A549 (cell line): ENCODE measurements around the gene TUBGCP2. TPM values are rescaled to one million over a fixed set of nuclear protein-coding genes. Genes with fewer than 3 reads are reported as not detected.

Experiments
- ATAC-seq, 2 experiments: fragments of 200-7000 bp in 1 of 2; fragments of >200 bp in 1 of 2; cut with Nextera tagmentation in 1 of 2; cut with Tn5 transposase in 1 of 2; 3 replicates each; pipeline versions ENCODE4 v1.8.0 to v1.9.1; 2018 to 2020; ENCODE audit warnings: mild to moderate bottlenecking in 1 of 2, moderate library complexity in 1 of 2
- CTCF ChIA-PET: fragments of 300-600 bp; sonication (Branson Sonifier 250); formaldehyde crosslinking; extraction: SDS; loops from one replicate; lab custom pipeline; 2021; ENCODE audit warnings: antibody characterized with exemption, inconsistent platforms; lab: Yijun Ruan, JAX
- POLR2A ChIA-PET: fragments of 350-600 bp; formaldehyde crosslinking; extraction: SDS; loops from one replicate; lab custom pipeline; 2021; ENCODE audit warnings: antibody characterized with exemption, inconsistent platforms; lab: Yijun Ruan, JAX
- DNase-seq, 2 experiments: peaks; one replicate each; pipeline versions ENCODE4 v3.0.0 to v3.0.0-alpha.2; 2011 to 2016; ENCODE audit warnings: low read depth in 1 of 2, low spot score in 1 of 2
- FAIRE-seq: peaks from 2 replicates; lab custom pipeline; 2011; peaks lifted over from hg19 to GRCh38; lab: Jason Lieb, UNC
- H3K27ac ChIP-seq, 2 experiments: fragments of >200 bp; sonication (Bioruptor Twin); formaldehyde crosslinking; 3 replicates each; pipeline ENCODE4 v1.5.1; 2016 to 2017
- H3K4me1 ChIP-seq: fragments of >200 bp; sonication (Bioruptor Twin); formaldehyde crosslinking; 3 replicates; pipeline ENCODE4 v1.6.1; 2016
- H3K4me2 ChIP-seq: fragments of >200 bp; sonication (Bioruptor Twin); formaldehyde crosslinking; 3 replicates; pipeline ENCODE4 v1.6.1; 2016
- H3K4me3 ChIP-seq: fragments of >200 bp; sonication (Bioruptor Twin); formaldehyde crosslinking; 3 replicates; pipeline ENCODE4 v1.5.1; 2016
- H3K9me3 ChIP-seq: fragments of >200 bp; sonication (Bioruptor Twin); formaldehyde crosslinking; 3 replicates; pipeline ENCODE4 v1.6.1; 2016
- ATOH8 ChIP-seq: fragments of 250-450 bp; sonication (Bioruptor Pico); IDR thresholded peaks from 2 replicates; pipeline ENCODE4 v1.5.0; 2020; ENCODE audit warnings: low read depth, mild to moderate bottlenecking, moderate library complexity
- BCL3 ChIP-seq: fragments of >200 bp; sonication (Bioruptor Twin); formaldehyde crosslinking; IDR thresholded peaks from 3 replicates; pipeline ENCODE4 v1.6.1; 2016
- BHLHE40 ChIP-seq: IDR thresholded peaks from 2 replicates; pipeline ENCODE4 v1.6.1; 2012; ENCODE audit warnings: low read depth, low read length, inconsistent platforms
- CBX2 ChIP-seq: fragments of 200-600 bp; sonication (generic); IDR thresholded peaks from 2 replicates; pipeline ENCODE4 v1.6.1; 2016; ENCODE audit warnings: low read depth, mild to moderate bottlenecking, borderline replicate concordance
- CHD2 ChIP-seq: fragments of 150-350 bp; IDR thresholded peaks from 2 replicates; pipeline ENCODE4 v1.6.1; 2014; ENCODE audit warnings: low read length; ENCODE audit not compliant: partially characterized antibody
- CTCF ChIP-seq: fragments of >200 bp; sonication (Bioruptor Twin); formaldehyde crosslinking; IDR thresholded peaks from 3 replicates; pipeline ENCODE4 v1.5.1; 2016
- EHMT2 ChIP-seq: fragments of 200-600 bp; sonication (generic); IDR thresholded peaks from 2 replicates; pipeline ENCODE4 v1.6.1; 2016; ENCODE audit warnings: antibody characterized with exemption, low read depth, mild to moderate bottlenecking, moderate library complexity
- ELK1 ChIP-seq: fragments of 150-350 bp; IDR thresholded peaks from 2 replicates; pipeline ENCODE4 v1.6.1; 2014; ENCODE audit warnings: low read depth, mild to moderate bottlenecking, low read length
- EP300 ChIP-seq, 2 experiments: fragments of >200 bp; sonication (Bioruptor Twin); formaldehyde crosslinking; IDR thresholded peaks; 2 replicates in 1 of 2; 3 replicates in 1 of 2; pipeline ENCODE4 v1.6.1; 2016 to 2017
- ESRRA ChIP-seq: fragments of 150-350 bp; IDR thresholded peaks from 2 replicates; pipeline ENCODE4 v1.6.1; 2014; ENCODE audit warnings: mild to moderate bottlenecking, low read length, borderline replicate concordance
- FOSL2 ChIP-seq, 2 experiments: fragments of 450-650 bp in 1 of 2; fragments of >200 bp in 1 of 2; sonication (Bioruptor Twin) in 1 of 2; formaldehyde crosslinking; IDR thresholded peaks; 2 replicates each; pipeline versions ENCODE4 v1.5.0 to v1.6.1; 2016 to 2020; ENCODE audit warnings: mild to moderate bottlenecking in 1 of 2, moderate library complexity in 1 of 2
- HDAC2 ChIP-seq: fragments of 200-600 bp; sonication (generic); IDR thresholded peaks from 2 replicates; pipeline ENCODE4 v1.6.1; 2016
- HEYL ChIP-seq: fragments of 250-450 bp; sonication (Bioruptor Pico); IDR thresholded peaks from 2 replicates; pipeline ENCODE4 v1.8.0; 2021; ENCODE audit warnings: mild to moderate bottlenecking, moderate library complexity
- HOXB13 ChIP-seq: fragments of 250-450 bp; sonication (Bioruptor Pico); IDR thresholded peaks from 2 replicates; pipeline ENCODE4 v1.5.0; 2020; ENCODE audit warnings: low read depth, mild to moderate bottlenecking, moderate library complexity
- KDM5A ChIP-seq: fragments of 200-600 bp; sonication (generic); IDR thresholded peaks from 2 replicates; pipeline ENCODE4 v1.6.1; 2016; ENCODE audit warnings: antibody characterized with exemption, mild to moderate bottlenecking
- MAX ChIP-seq: IDR thresholded peaks from 2 replicates; pipeline ENCODE4 v1.6.1; 2012
- MAZ ChIP-seq: fragments of 150-350 bp; IDR thresholded peaks from 2 replicates; pipeline ENCODE4 v1.6.1; 2014; ENCODE audit warnings: antibody characterized with exemption, low read depth, low read length, borderline replicate concordance
- RCOR1 ChIP-seq: fragments of 150-350 bp; IDR thresholded peaks from 2 replicates; pipeline ENCODE4 v1.6.1; 2014; ENCODE audit warnings: antibody characterized with exemption, low read length, low read depth
- SMC3 ChIP-seq: fragments of >200 bp; sonication (Bioruptor Twin); formaldehyde crosslinking; IDR thresholded peaks from 3 replicates; pipeline ENCODE4 v1.6.1; 2018; ENCODE audit warnings: inconsistent platforms
- TFCP2L1 ChIP-seq: fragments of 250-450 bp; sonication (Bioruptor Pico); IDR thresholded peaks from 2 replicates; pipeline ENCODE4 v1.5.0; 2021; ENCODE audit warnings: mild to moderate bottlenecking
- TP53 ChIP-seq: fragments of 250-450 bp; sonication (Bioruptor Pico); IDR thresholded peaks from 2 replicates; pipeline ENCODE4 v1.5.0; 2021; ENCODE audit warnings: mild to moderate bottlenecking, moderate library complexity
- ZNF302 ChIP-seq: fragments of 250-450 bp; sonication (Bioruptor Pico); IDR thresholded peaks from 2 replicates; pipeline ENCODE4 v1.9.0; 2021; ENCODE audit warnings: inconsistent platforms, mild to moderate bottlenecking, moderate library complexity
- ZSCAN20 ChIP-seq: fragments of 250-450 bp; sonication (Bioruptor Pico); IDR thresholded peaks from 2 replicates; pipeline ENCODE4 v1.8.0; 2022; ENCODE audit warnings: mild to moderate bottlenecking, moderate library complexity
- WGBS: methylation state at CpG from one replicate; pipeline ENCODE4 v1.1.6; 2017; ENCODE audit errors: missing lambda C conversion rate; 5-methylcytosine and 5-hydroxymethylcytosine counted together
- polyA plus RNA-seq, 4 experiments: library from polyadenylated mRNA; depleted of rRNA in 3 of 4; stranded (reverse); fragments of >200 nt; fragmentation: RNase III in 1 of 4; extraction: RNeasy Plus Mini Kit Qiagen cat#74134 plus additional on column Dnase treatment in 1 of 4; gene quantifications; 2 replicates in 3 of 4; 3 replicates in 1 of 4; pipeline ENCODE4 v1.2.3, GENCODE V29; 2011 to 2017

The TUBGCP2 gene
- polyA plus RNA-seq, 2 of the 4 experiments (the other 2 are of a cell fraction): 33.6 to 44.5 TPM

- FAIRE-seq: no peak
- H3K4me2 ChIP-seq: no peak overlapping the region
- POLR2A ChIA-PET: no interaction called here
- peaks cover 2% of the 10 kb centered on the region; the same call in 1 of the 3 replicates for H3K4me1 ChIP-seq
- DNase-seq: no peak
- no peak for ATAC-seq
- 96% methylated on average over 13 of the region's 28 CpGs for WGBS
- no peak overlapping the region for H3K27ac ChIP-seq
- TF ChIP-seq ZNF302 (CRISPR knock-in tag): no peak
- no peak for TF ChIP-seq BCL3
- TF ChIP-seq SMC3: no peak
- no peak for TF ChIP-seq HOXB13 (CRISPR knock-in tag)
- TF ChIP-seq EP300 (IDR thresholded peaks at IDR 0.05): no peak
- TF ChIP-seq KDM5A: no peak
- no peak for TF ChIP-seq HEYL (CRISPR knock-in tag)
- no peak for TF ChIP-seq ESRRA
- TF ChIP-seq HDAC2: no peak
- TF ChIP-seq BHLHE40: no peak
- TF ChIP-seq ELK1: no peak
- TF ChIP-seq MAZ: no peak
- no peak for TF ChIP-seq CHD2
- TF ChIP-seq TP53 (CRISPR knock-in tag): no peak
- TF ChIP-seq MAX: no peak
- no peak for TF ChIP-seq ZSCAN20 (CRISPR knock-in tag)
- TF ChIP-seq TFCP2L1: no peak
- no peak overlapping the region for H3K4me3 ChIP-seq
- H3K9me3 ChIP-seq: no peaks in the 10 kb centered on the region
- CTCF ChIA-PET: interaction anchor here (1.3 to 1.9 kb wide), 2 partner anchors 10 to 56 kb away, joined by 3 to 9 read pairs; no protein-coding TSS in a partner anchor
Measured at GRCh38 chr10:133273534-133274143, 35.0 kb downstream of the TUBGCP2 start.

- no peak overlapping the region for H3K4me3 ChIP-seq
- no peak overlapping the region for H3K4me2 ChIP-seq
- H3K27ac ChIP-seq: no peak overlapping the region
- H3K9me3 ChIP-seq: no peaks in the 10 kb centered on the region
- ChIA-PET POLR2A (no interaction called here), CTCF (interaction anchor here (2.1 kb wide), 1 partner anchor 15 kb away, joined by 9 read pairs; no protein-coding TSS in a partner anchor)
- TF ChIP-seq RCOR1: no peak
- no peak for TF ChIP-seq EHMT2
- TF ChIP-seq MAX: no peak
- no peak for TF ChIP-seq CTCF
- TF ChIP-seq FOSL2 (IDR thresholded peaks at IDR 0.05): no peak
- no peak for TF ChIP-seq FOSL2 (CRISPR knock-in tag; IDR thresholded peaks at IDR 0.05)
- TF ChIP-seq TP53 (CRISPR knock-in tag): no peak
- TF ChIP-seq CBX2: no peak
- no peak for TF ChIP-seq ATOH8 (CRISPR knock-in tag)
- no peak for TF ChIP-seq CHD2
- no peaks in the 10 kb centered on the region; the same call in 2 of the 3 replicates for H3K4me1 ChIP-seq
- ATAC-seq: no peak
- DNase-seq: no peak
- 88% methylated on average over 21 of the region's 25 CpGs for WGBS
- FAIRE-seq: no peak
Measured at GRCh38 chr10:133272964-133273420, 35.7 kb downstream of the TUBGCP2 start.
